GM23248 (cell line): ENCODE data around the gene BTNL3.

Experiments
- EZH2 ChIP-seq: fragments of 200-600 bp; sonication (generic); IDR thresholded peaks from 2 replicates; pipeline ENCODE4 v1.6.1; 2018; ENCODE audit warnings: antibody characterized with exemption, mild to moderate bottlenecking; ENCODE audit not compliant: insufficient read depth, poor library complexity, severe bottlenecking
- EZH2phosphoT487 ChIP-seq: fragments of 200-600 bp; sonication (generic); IDR thresholded peaks from 2 replicates; pipeline ENCODE4 v1.6.1; 2018; ENCODE audit warnings: antibody characterized with exemption, moderate library complexity, mild to moderate bottlenecking, low read depth; ENCODE audit not compliant: insufficient read depth

- no peak for TF ChIP-seq EZH2
- no peak for TF ChIP-seq EZH2phosphoT487
Measured at GRCh38 chr5:181039931-181040630, 51.4 kb downstream of the BTNL3 start, which contains the start of gene BTNL9.
